ENCODE results near the gene TANK. TPM values are rescaled to one million over a fixed set of nuclear protein-coding genes. Genes with fewer than 3 reads are reported as not detected.
"Not testable (repeated sequence)": the region's sequence is repeated elsewhere in the genome, so short reads cannot be mapped to it uniquely, and the experiment has no call there.

Gene TANK
- total RNA-seq, 3 donors from 2014 or later (not counting 1 experiment from before 2014, with no cell fraction given) = 68.9 to 121 (median 76.1) TPM

DNA sequence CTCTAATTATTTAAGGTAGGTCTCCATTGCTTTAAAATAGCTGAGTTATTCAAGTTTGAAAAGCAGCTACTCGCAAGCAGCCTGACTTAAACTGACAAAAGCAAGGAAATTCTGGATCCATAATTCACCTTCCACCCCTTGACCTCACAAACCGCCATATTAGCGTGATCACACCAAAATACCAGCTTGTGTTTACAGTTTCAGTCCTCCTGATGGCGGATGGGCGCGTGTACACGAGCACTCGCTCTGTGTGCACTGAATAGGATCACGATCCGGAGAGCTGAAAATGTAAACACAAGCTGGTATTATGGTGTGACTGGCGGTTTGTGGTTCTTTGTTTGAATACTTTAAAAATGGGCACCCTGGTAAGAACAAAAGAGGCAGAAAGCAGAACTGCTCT lies 105.6 kb downstream of the TANK start:
- H3K4me3 ChIP-seq (ENCODE audit: low read length) = no peak overlapping the region
- H3K27me3 ChIP-seq (ENCODE audit: control insufficient read depth, insufficient read depth, low read length) = peaks cover 8% of the 10 kb centered on the region
- H3K27ac Mint-ChIP-seq = no peak overlapping the region
- 94% methylated on average over 11 of the region's 11 CpGs for WGBS (ENCODE audit: insufficient coverage)
- DNase-seq = no peak
- H3K4me1 ChIP-seq (ENCODE audit: control insufficient read depth, insufficient read depth, low read length) = no peaks in the 10 kb centered on the region
- no peak overlapping the region for H3K4me3 Mint-ChIP-seq
- H3K9me3 ChIP-seq (ENCODE audit: control insufficient read depth, insufficient read depth, low read length) = no peaks in the 10 kb centered on the region
- H3K27ac ChIP-seq (ENCODE audit: low read length) = no peak overlapping the region
- peaks cover 6 to 7% of the 10 kb centered on the region in 2 donors for H3K27me3 Mint-ChIP-seq (ENCODE audit: low read depth in 2 of 2)
- no peaks in the 10 kb centered on the region for H3K9me3 Mint-ChIP-seq
- no peaks in the 10 kb centered on the region for H3K36me3 Mint-ChIP-seq
- H3K4me1 Mint-ChIP-seq = no peaks in the 10 kb centered on the region
- H3K36me3 ChIP-seq (ENCODE audit: control insufficient read depth, insufficient read depth, low read length) = no peaks in the 10 kb centered on the region
- intact Hi-C loops (cut with micrococcal nuclease) = no loop called here
- no peak for ATAC-seq
- TF ChIP-seq, protein P1, sequence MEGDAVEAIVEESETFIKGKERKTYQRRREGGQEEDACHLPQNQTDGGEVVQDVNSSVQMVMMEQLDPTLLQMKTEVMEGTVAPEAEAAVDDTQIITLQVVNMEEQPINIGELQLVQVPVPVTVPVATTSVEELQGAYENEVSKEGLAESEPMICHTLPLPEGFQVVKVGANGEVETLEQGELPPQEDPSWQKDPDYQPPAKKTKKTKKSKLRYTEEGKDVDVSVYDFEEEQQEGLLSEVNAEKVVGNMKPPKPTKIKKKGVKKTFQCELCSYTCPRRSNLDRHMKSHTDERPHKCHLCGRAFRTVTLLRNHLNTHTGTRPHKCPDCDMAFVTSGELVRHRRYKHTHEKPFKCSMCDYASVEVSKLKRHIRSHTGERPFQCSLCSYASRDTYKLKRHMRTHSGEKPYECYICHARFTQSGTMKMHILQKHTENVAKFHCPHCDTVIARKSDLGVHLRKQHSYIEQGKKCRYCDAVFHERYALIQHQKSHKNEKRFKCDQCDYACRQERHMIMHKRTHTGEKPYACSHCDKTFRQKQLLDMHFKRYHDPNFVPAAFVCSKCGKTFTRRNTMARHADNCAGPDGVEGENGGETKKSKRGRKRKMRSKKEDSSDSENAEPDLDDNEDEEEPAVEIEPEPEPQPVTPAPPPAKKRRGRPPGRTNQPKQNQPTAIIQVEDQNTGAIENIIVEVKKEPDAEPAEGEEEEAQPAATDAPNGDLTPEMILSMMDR (IDR thresholded peaks at IDR 0.05) = no peak

- no peak for DNase-seq
- Histone ChIP-seq H3K4me3 (ENCODE audit: low read length) (no peak overlapping the region), H3K27me3 (ENCODE audit: control insufficient read depth, insufficient read depth, low read length) (peaks cover 11% of the 10 kb centered on the region), H3K27ac (ENCODE audit: low read length) (no peak overlapping the region), H3K9me3 (ENCODE audit: control insufficient read depth, insufficient read depth, low read length) (no peaks in the 10 kb centered on the region), H3K36me3 (ENCODE audit: control insufficient read depth, insufficient read depth, low read length) (no peaks in the 10 kb centered on the region), H3K4me1 (ENCODE audit: control insufficient read depth, insufficient read depth, low read length) (no peaks in the 10 kb centered on the region)
- Mint-ChIP-seq H3K4me1 (peaks cover 4 to 6% of the 10 kb centered on the region in 2 donors), H3K27me3 (ENCODE audit: low read depth in 2 of 2) (peaks cover 7 to 23% of the 10 kb centered on the region in 2 donors), H3K27ac (no peak overlapping the region), H3K4me3 (no peak overlapping the region), H3K36me3 (no peaks in the 10 kb centered on the region), H3K9me3 (no peaks in the 10 kb centered on the region)
- WGBS (ENCODE audit: insufficient coverage) = 97% methylated on average over 2 of the region's 3 CpGs
- no peak for ATAC-seq
- intact Hi-C loops (cut with micrococcal nuclease) = no loop called here
- TF ChIP-seq, protein P1 (IDR thresholded peaks at IDR 0.05) = no peak
Measured at GRCh38 chr2:161269111-161269510, 108.9 kb downstream of the TANK start.

- H3K27me3 Mint-ChIP-seq (ENCODE audit: low read depth in 2 of 2) = peaks cover 12 to 27% of the 10 kb centered on the region in 2 donors
- DNase-seq (peak in 1 of 2 donors; percentile 83), ATAC-seq (peak in 2 of 3 donors; percentile 64 to 65)
- Histone ChIP-seq H3K9me3 (ENCODE audit: control insufficient read depth, insufficient read depth, low read length) (no peaks in the 10 kb centered on the region), H3K4me3 (ENCODE audit: low read length) (no peak overlapping the region), H3K36me3 (ENCODE audit: control insufficient read depth, insufficient read depth, low read length) (no peaks in the 10 kb centered on the region), H3K27ac (ENCODE audit: low read length) (no peak overlapping the region), H3K4me1 (ENCODE audit: control insufficient read depth, insufficient read depth, low read length) (no peaks in the 10 kb centered on the region), H3K27me3 (ENCODE audit: control insufficient read depth, insufficient read depth, low read length) (peaks cover 10% of the 10 kb centered on the region)
- H3K4me1 Mint-ChIP-seq = peaks cover 4 to 6% of the 10 kb centered on the region in 2 donors
- H3K27ac Mint-ChIP-seq = no peak overlapping the region
- 88% methylated on average over 3 of the region's 5 CpGs for WGBS (ENCODE audit: insufficient coverage)
- H3K9me3 Mint-ChIP-seq = no peaks in the 10 kb centered on the region
- intact Hi-C loops (cut with micrococcal nuclease) = loop anchor here (1.0 kb wide), 1 partner anchor 50 kb away; no protein-coding TSS in a partner anchor
- TF ChIP-seq, protein P1 (IDR thresholded peaks at IDR 0.05) = peak; percentile 93
- H3K36me3 Mint-ChIP-seq = no peaks in the 10 kb centered on the region
- H3K4me3 Mint-ChIP-seq = no peak overlapping the region
Measured at GRCh38 chr2:161273038-161273760, 113.0 kb downstream of the TANK start.

DNA sequence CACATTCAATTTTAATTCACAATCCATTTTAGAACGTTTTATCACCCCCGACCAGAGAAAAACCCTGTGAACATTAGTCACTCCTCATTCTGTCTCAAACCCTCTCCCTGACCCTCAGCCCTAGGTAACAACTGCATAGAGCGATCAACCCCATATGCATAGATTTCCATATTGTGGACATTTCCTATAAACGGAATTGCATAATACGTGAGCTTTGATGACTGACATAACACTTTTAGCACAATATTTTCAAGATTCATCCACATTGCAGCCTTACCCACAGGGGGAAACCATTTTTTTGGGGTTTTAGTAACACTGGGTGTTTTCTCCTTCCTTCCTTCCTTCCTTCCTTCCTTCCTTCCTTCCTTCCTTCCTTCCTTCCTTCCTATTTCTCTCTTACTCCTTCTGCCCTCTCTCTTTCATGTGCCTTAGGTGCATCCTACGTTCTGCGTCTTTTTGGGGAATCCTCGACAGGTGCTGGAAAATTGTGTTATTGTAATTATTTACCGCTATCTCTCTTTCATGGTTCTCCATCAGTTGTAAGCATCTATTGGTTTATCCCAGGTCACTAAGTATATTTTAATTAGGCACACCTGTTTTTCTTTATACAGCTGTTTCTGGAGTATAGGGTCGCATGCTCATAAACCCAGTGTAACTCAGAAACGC lies 118.5 kb downstream of the TANK start:
- 71% methylated on average over 11 of the region's 11 CpGs for WGBS (ENCODE audit: insufficient coverage)
- H3K4me3 ChIP-seq (ENCODE audit: low read length); H3K9me3 Mint-ChIP-seq; H3K36me3 ChIP-seq (ENCODE audit: control insufficient read depth, insufficient read depth, low read length); H3K4me3 Mint-ChIP-seq; ATAC-seq; H3K27me3 ChIP-seq (ENCODE audit: control insufficient read depth, insufficient read depth, low read length); H3K4me1 Mint-ChIP-seq; H3K27ac Mint-ChIP-seq; H3K36me3 Mint-ChIP-seq; H3K4me1 ChIP-seq (ENCODE audit: control insufficient read depth, insufficient read depth, low read length); H3K9me3 ChIP-seq (ENCODE audit: control insufficient read depth, insufficient read depth, low read length); intact Hi-C loops (cut with micrococcal nuclease); H3K27ac ChIP-seq (ENCODE audit: low read length): not testable (repeated sequence)
- H3K27me3 Mint-ChIP-seq (ENCODE audit: low read depth in 2 of 2) = peaks cover 6 to 14% of the 10 kb centered on the region in 2 donors
- DNase-seq = peak in 1 of 2 donors; percentile 14

- H3K27me3 ChIP-seq (ENCODE audit: control insufficient read depth, insufficient read depth, low read length); DNase-seq; H3K36me3 ChIP-seq (ENCODE audit: control insufficient read depth, insufficient read depth, low read length); H3K9me3 ChIP-seq (ENCODE audit: control insufficient read depth, insufficient read depth, low read length); H3K9me3 Mint-ChIP-seq; H3K4me1 ChIP-seq (ENCODE audit: control insufficient read depth, insufficient read depth, low read length); H3K4me3 ChIP-seq (ENCODE audit: low read length); H3K4me3 Mint-ChIP-seq; H3K4me1 Mint-ChIP-seq; ATAC-seq; H3K27ac ChIP-seq (ENCODE audit: low read length); H3K27ac Mint-ChIP-seq; intact Hi-C loops (cut with micrococcal nuclease); H3K36me3 Mint-ChIP-seq: not testable (repeated sequence)
- H3K27me3 Mint-ChIP-seq (ENCODE audit: low read depth in 2 of 2) = peaks cover 10 to 18% of the 10 kb centered on the region in 2 donors
- 94% methylated on average over 4 of the region's 5 CpGs for WGBS (ENCODE audit: insufficient coverage)
Measured at GRCh38 chr2:161279230-161279815, 119.1 kb downstream of the TANK start.
